Stimulated activated CD4-positive, alpha-beta T cell treated with anti-CD3 and anti-CD28 coated beads, Interleukin-1b, Interleukin-23, amount 100 ng/mL, for 1 hour (primary cell): Measurements from ENCODE around the gene MRC2.

Source experiments
- DNase-seq, 2 donors: peaks; one replicate each; pipeline ENCODE4 v3.0.0-alpha.2; 2020; ENCODE audit warnings: low read depth in 2 of 2

MRC2 gene

GRCh38 chr17:62614142-62614541 is 13.3 kb upstream of the MRC2 start:
- DNase-seq, result no peak

GRCh38 chr17:62615503-62615902 is 12.0 kb upstream of the MRC2 start:
- no peak for DNase-seq

GRCh38 chr17:62616993-62617893 is 10.2 kb upstream of the MRC2 start:
- no peak for DNase-seq

- DNase-seq, result no peak
These were observed 9.5 kb upstream of the MRC2 start for GRCh38 chr17:62617894-62618472.

- no peak for DNase-seq
These were observed 8.6 kb upstream of the MRC2 start for GRCh38 chr17:62618647-62619416.

GRCh38 chr17:62619417-62620155 is 7.9 kb upstream of the MRC2 start:
- no peak for DNase-seq

GRCh38 chr17:62621223-62621622 is 6.2 kb upstream of the MRC2 start:
- DNase-seq, result no peak

GRCh38 chr17:62625184-62625869 is 2.1 kb upstream of the MRC2 start:
- DNase-seq, result no peak

GRCh38 chr17:62625870-62626200 is 1.6 kb upstream of the MRC2 start:
- no peak for DNase-seq

GRCh38 chr17:62626719-62627218 is 701 bp upstream of the MRC2 start:
- no peak for DNase-seq

- no peak for DNase-seq
These were observed 599 bp downstream of the MRC2 start for GRCh38 chr17:62627904-62628633.

- DNase-seq, result no peak
These were observed 1.5 kb downstream of the MRC2 start for GRCh38 chr17:62628831-62629555.

GRCh38 chr17:62629556-62630364 is 2.3 kb downstream of the MRC2 start:
- no peak for DNase-seq

- no peak for DNase-seq
These were observed 3.1 kb downstream of the MRC2 start for GRCh38 chr17:62630365-62631085.

- DNase-seq, result no peak
These were observed 3.8 kb downstream of the MRC2 start for GRCh38 chr17:62631086-62631935.

GRCh38 chr17:62631936-62632924 is 4.8 kb downstream of the MRC2 start:
- no peak for DNase-seq
